Measurements from ENCODE around the gene MICAL1.
A peak's percentile ranks its signal among the peaks of the same experiment; 100 is the strongest.

DNA sequence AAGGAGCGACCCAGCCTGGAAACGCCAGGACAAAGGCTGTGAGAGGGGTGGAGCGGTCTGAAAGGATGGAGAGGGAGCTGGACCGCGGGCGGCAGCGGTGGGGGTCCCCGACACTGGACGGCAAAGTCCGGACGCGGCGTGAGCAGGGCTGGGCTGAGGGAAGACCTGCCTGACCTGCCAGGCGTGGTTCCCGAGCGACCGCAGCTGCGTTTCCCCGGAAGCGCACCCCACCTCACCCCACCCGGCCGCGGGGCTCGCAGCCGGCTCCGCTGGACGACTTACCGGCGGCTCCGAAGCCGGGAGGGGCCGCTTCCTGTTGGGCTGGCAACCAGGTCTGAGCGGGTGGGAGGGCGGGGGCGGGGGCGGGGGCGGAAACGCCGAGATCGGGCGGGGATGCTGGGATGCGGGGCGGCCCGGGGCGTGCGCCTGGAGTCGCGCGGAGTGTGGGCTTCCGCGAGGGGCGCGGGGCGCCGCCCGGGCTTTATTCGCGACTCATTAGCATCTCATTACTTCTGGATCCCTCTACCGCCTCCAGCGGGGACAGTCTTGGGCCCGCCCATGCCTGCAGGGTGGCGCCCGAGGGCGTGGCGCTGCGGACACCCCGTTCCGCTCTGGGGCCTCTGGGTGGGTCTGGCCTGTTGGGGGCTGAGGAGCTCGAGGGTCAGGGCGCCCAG is at the start of gene MICAL1:
- TF ChIP-seq, protein P1, sequence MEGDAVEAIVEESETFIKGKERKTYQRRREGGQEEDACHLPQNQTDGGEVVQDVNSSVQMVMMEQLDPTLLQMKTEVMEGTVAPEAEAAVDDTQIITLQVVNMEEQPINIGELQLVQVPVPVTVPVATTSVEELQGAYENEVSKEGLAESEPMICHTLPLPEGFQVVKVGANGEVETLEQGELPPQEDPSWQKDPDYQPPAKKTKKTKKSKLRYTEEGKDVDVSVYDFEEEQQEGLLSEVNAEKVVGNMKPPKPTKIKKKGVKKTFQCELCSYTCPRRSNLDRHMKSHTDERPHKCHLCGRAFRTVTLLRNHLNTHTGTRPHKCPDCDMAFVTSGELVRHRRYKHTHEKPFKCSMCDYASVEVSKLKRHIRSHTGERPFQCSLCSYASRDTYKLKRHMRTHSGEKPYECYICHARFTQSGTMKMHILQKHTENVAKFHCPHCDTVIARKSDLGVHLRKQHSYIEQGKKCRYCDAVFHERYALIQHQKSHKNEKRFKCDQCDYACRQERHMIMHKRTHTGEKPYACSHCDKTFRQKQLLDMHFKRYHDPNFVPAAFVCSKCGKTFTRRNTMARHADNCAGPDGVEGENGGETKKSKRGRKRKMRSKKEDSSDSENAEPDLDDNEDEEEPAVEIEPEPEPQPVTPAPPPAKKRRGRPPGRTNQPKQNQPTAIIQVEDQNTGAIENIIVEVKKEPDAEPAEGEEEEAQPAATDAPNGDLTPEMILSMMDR (IDR thresholded peaks at IDR 0.05): peak in 3 of 7 experiments; percentile 26 to 45 (median 35)
- TF ChIP-seq POLR2A (IDR thresholded peaks at IDR 0.05) (no peak), EP300 (IDR thresholded peaks at IDR 0.05) (no peak)

All from stomach (tissue), 4 donors.